CD4-positive, alpha-beta T cell treated with Interleukin-17A for 4 hours (primary cell): ENCODE results near the gene ST6GALNAC3.

Experiments used
- DNase-seq: peaks from one replicate; pipeline ENCODE4 v3.0.0-alpha.2; 2020; ENCODE audit warnings: mixed read lengths

ST6GALNAC3 gene

DNA sequence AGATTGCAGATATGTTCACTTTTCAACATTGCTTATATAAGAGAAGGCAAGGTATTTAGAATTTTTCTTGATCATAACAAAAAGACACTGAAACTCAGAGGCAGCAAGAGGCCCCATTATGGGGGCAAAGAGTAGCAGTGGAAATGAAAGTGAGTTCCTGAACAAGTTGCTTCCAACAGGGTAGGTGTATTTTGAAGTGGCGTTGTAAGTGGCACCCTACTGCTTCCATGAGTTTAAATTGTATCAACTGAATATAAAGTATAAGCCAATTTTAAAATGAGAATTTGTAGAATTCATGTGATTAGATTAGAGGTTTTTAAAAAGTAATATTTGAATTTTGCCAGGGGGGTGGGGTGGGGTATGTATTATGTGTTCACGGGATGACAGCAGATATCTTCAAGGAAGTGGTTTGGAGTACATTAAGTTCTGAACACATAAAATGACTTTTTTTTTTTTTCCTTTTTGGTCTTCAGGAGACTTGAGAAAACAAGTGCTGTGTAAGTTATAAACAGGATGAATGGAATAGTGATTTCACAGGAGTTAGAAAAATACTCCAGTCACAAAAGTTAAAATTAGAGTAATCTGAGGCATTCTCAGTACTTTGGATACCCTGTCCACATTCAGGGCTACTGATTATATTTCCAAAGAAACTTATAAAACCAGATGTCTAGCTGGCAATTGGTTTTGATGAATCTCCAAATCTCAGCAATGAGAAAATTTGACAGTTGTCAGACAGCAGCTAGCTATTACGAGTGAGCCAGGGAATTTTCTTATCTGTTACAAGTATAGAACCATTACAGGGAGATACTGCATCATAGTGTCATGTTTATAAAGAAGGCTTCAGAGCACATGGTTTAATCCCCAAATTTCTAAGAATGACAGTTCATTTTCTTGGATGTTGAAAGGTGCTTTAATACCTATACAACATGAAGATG is 182.0 kb downstream of the ST6GALNAC3 start:
- DNase-seq = no peak

DNA sequence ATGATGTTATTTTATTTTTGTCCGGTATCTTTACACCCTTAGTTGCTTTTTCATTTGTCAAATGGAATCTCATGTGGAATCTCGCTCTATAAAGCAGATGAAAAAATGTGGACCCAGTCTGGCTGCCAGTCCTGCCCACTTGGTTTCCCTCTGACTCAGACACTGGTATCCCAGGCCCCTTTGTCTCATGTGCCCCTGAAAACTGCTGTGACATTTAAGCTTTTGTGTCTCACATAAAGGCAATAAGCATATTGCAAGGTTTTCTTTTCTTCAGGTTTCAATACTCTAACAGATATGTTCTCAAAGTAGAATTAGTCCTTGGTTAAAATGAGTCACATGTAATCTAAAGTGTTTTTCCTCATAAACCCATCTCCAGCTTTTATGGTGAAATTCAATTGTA is 183.3 kb downstream of the ST6GALNAC3 start:
- no peak for DNase-seq

DNA sequence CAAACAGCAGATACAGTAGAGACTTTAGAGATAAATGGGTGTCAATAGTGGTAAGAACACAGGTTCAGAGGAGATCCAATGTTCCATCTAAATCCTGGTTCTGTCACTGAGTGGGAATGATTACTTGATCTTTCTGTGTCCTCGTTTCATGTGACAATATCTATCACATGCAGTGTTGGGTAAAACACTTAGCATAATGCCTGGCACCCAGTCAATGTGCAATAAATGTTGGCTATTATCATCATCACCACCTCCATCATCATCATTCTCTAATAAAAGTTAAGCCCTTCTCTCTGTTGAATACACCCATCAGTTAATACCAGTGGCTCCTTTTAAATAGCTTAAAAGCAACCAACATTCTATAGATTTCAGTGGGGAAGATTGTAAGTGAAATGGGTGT is 184.7 kb downstream of the ST6GALNAC3 start:
- DNase-seq = no peak

DNA sequence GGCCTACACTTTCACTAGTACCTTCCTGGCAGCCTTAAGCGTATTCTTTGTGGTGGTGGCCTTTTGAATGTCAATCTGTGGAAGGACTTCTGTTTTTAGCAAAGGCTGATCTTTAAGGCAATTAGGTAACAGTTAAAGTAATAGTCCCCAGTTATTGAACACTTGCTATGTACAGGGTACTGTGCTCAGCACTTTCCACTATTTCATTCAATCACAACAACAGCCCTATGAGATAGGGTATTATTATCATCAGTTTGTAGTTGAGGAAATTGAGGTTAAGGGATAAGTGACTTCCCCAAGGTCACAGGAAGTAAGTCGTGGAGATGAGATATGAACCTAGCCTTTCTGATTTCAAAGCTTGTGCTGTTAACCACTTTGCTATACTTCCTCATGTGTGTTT is 185.7 kb downstream of the ST6GALNAC3 start:
- no peak for DNase-seq

GRCh38 chr1:76262601-76263000 is 188.1 kb downstream of the ST6GALNAC3 start:
- no peak for DNase-seq

DNA sequence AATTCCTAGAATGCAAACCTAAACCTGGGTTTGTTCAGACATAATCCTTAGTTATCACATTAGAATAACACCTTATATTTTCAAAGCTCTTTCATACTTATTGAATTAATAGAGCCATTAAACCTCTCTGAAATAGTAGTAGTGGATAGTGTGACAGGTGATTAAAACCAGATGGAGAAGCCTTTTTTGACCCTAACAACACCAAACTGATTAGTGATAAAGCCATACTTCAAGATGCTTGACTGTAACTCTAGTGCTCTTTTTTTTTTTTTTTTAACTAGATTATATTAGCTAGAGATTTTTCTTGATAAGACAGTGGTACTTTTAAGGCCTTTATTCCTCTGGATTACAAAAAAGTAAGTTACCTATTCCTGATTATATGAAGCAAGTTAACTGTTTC is 190.1 kb downstream of the ST6GALNAC3 start:
- DNase-seq = no peak

GRCh38 chr1:76266762-76267161 is 192.2 kb downstream of the ST6GALNAC3 start:
- DNase-seq = no peak

DNA sequence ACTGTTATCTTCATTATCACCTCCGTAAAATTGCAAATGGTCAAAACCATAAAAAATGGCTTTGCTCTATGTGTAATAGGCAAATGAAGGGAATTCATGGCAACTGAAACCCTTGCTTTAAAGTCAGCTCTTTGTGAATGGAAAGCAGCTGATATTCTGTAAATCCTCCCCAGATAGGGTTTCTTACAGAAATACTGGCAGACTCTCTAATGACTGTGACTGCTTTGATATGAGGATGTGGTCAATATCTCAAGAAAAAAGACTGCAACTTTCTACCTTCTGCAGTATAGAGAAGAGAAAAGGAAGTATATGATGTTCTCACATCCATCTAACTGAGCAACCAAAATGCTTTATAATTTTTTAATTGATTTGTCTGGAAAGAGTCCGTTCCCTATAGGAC is 193.1 kb downstream of the ST6GALNAC3 start:
- DNase-seq = no peak

DNA sequence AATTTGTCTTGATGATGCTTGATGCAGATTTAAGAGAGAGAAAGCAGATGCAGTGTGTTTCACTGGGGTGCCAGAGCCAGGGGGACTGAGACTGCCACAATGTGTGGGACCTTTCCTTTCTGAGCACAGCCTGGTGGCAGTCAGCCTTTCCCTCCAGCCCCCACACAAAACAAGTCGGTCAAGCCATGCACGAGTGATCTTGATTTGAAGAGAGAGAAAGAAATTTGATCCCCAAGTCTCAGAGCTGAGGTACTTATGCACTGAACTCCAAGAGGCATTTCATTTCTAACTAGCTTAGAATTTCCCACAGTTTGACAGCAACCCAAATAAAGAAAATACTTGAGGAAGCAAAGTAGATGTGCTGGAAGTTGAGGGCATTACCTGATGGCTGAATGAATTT is 193.8 kb downstream of the ST6GALNAC3 start:
- DNase-seq = no peak

DNA sequence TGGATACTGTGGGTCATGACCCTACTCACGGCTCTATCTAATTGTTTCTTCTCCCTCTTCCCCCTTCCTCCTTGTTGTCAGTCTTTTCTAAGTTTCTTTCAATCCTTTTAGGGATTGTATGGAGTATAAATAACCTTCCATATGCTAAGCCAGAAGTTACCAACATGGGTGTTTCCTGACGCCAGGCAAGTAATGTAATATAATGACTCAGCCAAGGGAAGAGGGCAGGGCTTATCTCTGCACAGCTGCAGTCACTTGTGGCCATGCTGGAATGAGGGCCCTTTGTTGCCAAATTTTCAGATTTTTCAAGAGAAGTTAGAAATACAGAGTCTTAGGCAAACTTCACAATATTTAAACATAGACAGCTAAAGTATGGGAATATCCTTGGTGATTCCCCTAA is 194.6 kb downstream of the ST6GALNAC3 start:
- peak; percentile 43 for DNase-seq

DNA sequence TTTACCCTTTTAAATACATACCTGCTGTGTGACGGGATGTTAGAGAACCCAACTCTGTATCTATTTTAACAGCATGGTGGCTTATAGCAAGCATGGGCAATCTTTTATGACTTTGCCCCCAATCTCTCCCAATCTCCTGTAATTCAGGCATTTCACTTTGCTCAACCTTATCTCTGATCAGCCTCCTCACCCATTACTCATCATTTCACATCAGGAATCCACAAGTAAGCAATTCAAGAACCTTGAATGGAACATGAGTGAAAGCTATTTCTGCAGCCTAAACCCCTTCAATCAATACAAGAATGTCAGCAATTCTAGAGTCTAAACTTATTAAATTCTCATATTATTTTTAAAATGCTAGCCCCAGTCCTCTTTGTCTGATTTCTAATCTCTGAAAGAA is 199.8 kb downstream of the ST6GALNAC3 start:
- no peak for DNase-seq

DNA sequence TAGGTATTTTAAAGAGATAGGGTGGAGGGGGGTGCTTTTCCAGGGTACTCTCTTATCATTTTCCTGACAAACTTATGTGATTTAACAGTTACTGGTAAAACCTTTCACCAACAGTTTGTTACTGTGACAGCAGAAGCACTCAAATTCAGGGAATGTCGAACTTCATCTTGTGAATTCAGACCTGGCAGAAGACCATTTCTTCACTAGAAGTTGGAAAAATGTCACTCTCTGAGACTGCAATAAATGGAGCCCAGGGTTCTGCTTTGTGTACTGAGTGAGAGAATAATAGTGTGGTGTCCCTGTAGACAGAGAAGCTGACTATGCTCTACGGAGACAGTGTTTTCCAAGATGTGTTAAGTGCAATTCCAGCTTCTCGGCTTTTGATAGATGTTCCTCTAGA is 200.2 kb downstream of the ST6GALNAC3 start:
- no peak for DNase-seq

DNA sequence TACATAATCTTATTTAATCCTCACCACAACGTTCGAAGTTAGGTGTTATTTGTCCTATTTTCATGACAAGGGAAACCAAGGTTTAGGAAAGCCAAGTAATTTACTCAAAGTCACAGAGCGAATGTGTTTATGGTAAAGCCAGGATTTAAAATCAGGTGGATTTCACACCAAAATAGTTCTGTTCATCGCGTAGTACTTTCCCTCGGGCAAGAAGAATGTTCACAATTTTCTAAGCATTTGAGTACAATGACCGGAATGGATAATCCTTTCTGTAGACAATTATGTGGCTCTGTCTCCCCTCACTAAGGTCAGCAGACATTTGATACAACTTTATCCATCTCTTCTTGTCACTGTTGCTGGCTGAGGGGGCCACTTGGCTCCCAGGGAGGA is 204.2 kb downstream of the ST6GALNAC3 start:
- no peak for DNase-seq

DNA sequence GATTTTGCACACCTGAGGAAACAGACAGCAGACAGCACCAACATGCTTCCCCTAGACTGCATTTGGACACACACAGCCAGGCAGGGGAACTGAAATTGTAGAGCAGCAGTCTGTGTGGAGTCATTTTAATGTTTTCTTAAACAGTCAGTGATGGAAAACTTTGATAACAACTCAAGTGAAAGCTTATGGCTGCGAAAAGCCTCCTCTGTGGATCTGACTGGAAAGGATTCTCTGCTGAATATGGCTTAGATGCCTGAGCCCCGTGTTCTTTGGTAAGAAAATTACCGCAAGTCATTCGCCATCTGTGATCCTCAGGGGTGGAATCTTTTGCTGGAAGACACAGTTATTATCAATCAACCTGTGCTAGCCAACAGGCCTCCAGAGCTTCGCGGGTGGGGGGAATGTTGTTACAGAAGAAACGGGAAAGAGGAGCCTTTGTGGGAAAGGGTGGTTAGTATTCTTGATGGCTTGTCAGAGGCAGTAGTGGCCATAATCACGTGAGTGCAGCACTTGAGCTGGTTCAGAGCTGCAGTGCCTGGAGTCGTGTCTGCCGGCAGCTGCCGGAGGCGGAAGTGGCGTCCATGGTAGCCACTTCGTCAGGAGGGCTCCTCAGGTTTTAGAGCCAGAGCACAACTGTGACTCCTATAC is 204.7 kb downstream of the ST6GALNAC3 start:
- DNase-seq = no peak

DNA sequence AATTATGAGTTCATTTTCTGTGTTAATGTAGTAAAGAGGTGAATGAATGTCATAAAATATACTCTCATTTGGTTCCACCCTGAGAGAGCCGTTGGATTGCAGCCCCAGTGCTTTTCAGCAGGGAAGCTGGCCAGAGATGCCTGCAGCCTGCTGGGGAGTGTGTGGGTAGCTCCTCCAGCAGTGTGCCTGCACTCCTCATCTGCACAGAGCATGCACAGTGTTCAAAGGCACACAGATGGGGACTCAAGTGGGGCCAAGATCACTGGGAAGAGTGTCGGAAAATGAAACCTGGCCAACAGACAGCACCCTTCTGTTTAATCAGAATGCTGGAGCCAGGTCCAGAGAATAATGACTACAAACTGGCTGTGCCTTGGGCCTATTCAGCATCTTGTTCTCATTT is 206.8 kb downstream of the ST6GALNAC3 start:
- DNase-seq = no peak

DNA sequence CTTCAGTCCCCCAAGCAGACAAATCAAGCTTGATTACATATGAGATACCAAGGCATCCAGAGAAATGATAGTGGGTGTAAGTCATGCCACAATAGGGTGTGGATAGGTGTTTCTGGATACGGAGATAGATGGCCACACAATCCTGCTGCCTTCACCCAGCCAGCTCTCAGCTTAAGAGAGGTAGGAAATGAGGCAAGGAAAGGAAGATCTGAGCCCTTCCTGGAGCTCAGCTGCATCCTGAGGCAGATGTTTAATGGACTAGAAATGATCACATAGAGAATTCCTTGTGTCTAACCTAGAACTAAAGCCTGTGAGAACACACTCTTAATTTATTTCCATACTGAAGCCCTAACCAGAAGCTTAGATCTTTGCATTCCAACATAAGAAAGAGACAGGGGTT is 210.3 kb downstream of the ST6GALNAC3 start:
- DNase-seq = no peak

- DNase-seq = peak; percentile 77
Measured at GRCh38 chr1:76285578-76286135, 211.1 kb downstream of the ST6GALNAC3 start.

DNA sequence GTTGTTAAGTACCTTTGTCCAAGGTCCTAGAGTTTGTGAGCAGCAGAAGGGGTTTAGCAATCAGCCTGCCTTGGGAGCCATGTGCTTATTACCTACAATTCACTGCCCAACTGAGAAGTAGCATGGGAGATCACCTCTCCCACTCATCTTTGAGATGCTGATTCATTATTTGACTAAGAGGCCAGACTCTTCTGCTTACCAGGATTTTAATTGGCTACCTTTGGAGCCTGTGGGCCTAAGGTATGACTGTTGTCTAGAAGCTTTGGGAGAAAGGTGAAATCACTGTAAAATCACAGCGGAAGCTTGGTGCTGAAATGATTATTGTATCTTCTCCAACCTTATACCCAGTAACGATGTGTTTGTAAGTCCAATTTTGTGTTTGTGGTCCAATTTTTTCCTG is 213.4 kb downstream of the ST6GALNAC3 start:
- DNase-seq = no peak

DNA sequence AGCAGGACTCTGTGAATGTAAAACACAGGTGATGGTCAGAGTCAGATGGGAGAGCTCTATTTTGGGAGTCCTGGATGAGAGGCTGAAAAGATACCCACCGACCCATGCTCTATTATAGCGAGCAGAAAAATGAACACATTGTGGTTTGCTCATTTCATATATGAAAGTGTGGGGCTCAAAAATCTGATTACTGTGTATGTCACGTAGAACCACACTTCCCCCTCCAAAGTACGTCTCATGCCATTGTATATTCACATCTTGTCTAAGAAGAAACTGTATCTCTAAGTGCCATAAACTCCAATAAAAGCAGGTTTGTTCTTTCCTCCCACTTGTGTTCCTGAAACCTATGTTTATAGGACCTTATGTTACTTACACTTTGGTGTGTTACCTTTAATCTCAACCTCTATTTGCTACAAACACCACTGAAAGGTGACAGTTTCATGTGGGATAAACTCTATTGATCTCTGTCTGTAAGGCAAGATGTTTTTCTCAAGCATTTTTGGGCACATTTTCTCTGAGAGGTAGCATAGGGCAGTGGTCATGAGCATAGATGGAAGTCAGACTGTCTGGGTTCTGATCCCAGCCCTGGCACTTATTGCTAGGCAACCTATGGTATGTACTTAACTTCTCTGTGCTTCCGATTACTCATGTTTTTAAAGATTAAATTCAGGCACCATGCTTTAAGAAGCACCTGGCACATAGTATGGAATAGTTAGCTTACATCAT is 214.4 kb downstream of the ST6GALNAC3 start:
- no peak for DNase-seq

GRCh38 chr1:76289692-76290091 is 215.1 kb downstream of the ST6GALNAC3 start:
- DNase-seq = peak; percentile 30

DNA sequence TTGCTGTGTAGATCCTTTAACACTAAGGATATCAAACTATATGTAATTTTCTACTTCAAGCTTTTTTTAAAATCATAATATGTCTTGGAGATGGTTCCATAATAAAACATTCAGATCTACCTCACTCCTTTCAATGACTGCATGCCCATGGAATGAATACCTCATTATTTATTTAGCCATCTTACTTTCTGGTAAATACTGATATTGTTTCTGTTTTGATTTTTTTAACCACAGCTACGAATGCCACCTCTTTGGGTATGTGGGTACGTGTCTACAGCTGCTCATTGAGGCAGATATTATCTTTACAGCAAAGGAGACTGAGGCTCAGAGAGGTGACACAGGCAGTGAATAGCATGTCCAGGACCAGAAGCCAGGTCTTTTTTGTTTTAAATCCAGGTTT is 215.7 kb downstream of the ST6GALNAC3 start:
- no peak for DNase-seq

GRCh38 chr1:76291191-76291590 is 216.6 kb downstream of the ST6GALNAC3 start:
- DNase-seq = no peak

DNA sequence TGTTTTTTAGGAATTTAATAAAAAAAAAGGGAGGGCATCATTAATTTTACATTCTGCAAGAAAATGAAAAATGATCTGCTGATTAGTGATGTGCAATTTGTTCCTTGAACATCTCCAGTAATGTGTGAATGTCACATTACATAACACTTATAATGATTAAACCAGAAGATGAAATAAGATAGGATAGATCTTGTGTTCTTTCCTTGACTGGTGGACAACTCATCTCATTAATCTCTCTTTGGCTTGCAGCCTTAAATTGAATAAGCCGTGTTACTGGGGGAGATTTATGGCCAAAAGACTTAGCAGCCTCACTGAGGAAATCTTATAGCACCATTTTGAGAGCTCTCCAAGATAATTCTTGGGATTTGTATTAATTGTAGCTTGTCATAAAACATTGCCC is 217.2 kb downstream of the ST6GALNAC3 start:
- no peak for DNase-seq
